Measurements from ENCODE around the gene EYA2.

GRCh38 chr20:47030271-47030810, 135.7 kb downstream of the EYA2 start:
- TF ChIP-seq CTCF (IDR thresholded peaks at IDR 0.05) (no peak), POLR2AphosphoS5 (IDR thresholded peaks at IDR 0.05) (no peak)

Data from breast epithelium (tissue), 3 donors.